ACC112 (cell line): ENCODE results near the gene PLCL1.

Source experiments
- H2AFZ ChIP-seq: fragments of 200-600 bp; sonication (generic); one replicate; pipeline ENCODE4 v1.6.0; 2017; ENCODE audit warnings: antibody characterized with exemption, low read length; ENCODE audit not compliant: unreplicated experiment
- H3K27ac ChIP-seq: fragments of 200-600 bp; sonication (generic); 2 replicates; pipeline ENCODE4 v1.5.1; 2014; ENCODE audit warnings: low read depth, mild to moderate bottlenecking, antibody characterized with exemption, low read length, moderate library complexity
- H3K27me3 ChIP-seq: fragments of 200-600 bp; sonication (generic); 2 replicates; pipeline ENCODE4 v1.6.1; 2014; ENCODE audit warnings: mild to moderate bottlenecking, antibody characterized with exemption, low read length, moderate library complexity, mixed read lengths; ENCODE audit not compliant: insufficient read depth
- H3K36me3 ChIP-seq: fragments of 200-600 bp; sonication (generic); 2 replicates; pipeline ENCODE4 v1.6.1; 2016; ENCODE audit warnings: mild to moderate bottlenecking, antibody characterized with exemption, low read length, moderate library complexity, mixed read lengths; ENCODE audit not compliant: insufficient read depth
- H3K4me1 ChIP-seq: fragments of 200-600 bp; sonication (generic); one replicate; pipeline ENCODE4 v1.6.1; 2016; ENCODE audit warnings: low read length, mixed read lengths; ENCODE audit not compliant: insufficient read depth, unreplicated experiment, control insufficient read depth
- H3K4me3 ChIP-seq: fragments of 200-600 bp; sonication (generic); 2 replicates; pipeline ENCODE4 v1.5.1; 2014; ENCODE audit warnings: mild to moderate bottlenecking, low read depth, low read length
- H3K79me2 ChIP-seq: fragments of 200-600 bp; sonication (generic); one replicate; pipeline ENCODE4 v1.6.0; 2016; ENCODE audit warnings: low read length; ENCODE audit not compliant: control insufficient read depth, unreplicated experiment, insufficient read depth

Gene PLCL1

DNA sequence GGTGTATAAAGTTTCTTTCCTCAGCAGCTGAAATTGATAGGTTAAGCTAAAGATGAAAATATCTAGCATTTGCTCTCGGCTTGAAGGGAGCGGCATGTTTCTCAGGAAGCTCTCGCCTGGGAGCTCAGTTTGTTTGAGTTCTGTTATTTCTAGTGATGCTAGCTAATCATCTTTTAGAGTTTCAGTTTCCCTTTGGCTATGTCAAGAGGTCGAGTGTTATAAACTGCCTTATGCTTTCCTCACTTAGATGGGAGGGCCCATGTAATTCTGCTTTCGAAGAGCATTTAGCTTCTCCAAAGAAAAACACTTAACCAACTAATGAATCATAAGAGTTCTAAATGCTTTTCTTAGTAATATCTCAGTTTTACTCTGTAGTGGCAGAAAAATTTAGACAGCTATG lies 33.6 kb downstream of the PLCL1 start:
- H3K36me3 ChIP-seq: no peaks in the 10 kb centered on the region
- H3K27me3 ChIP-seq: no peaks in the 10 kb centered on the region
- H2AFZ ChIP-seq: peak overlapping the region; percentile 92
- peaks cover 16% of the 10 kb centered on the region for H3K4me1 ChIP-seq
- peak overlapping the region; percentile 73 for H3K4me3 ChIP-seq
- H3K79me2 ChIP-seq: no peaks in the 10 kb centered on the region
- peak overlapping the region; percentile 69 for H3K27ac ChIP-seq

DNA sequence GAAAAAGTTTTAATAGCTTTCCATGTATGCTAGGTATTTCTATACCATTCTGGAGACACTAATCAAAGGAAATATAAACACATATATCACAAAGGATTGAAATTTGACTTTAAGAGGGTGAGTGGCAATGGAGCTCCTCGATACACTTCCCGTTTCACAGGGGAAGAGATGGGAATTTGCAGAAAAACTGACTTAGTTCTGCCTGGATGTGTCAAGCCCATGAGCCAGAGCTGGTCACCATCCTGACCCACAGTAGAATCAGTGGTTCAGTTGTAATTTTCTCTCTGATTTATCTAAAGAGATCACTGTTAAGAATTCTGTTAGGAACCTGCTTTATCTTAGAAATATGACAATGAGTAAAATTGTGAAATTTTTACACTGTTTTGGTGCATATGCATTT lies 34.2 kb downstream of the PLCL1 start:
- Histone ChIP-seq H3K4me1 (peaks cover 16% of the 10 kb centered on the region), H3K79me2 (no peaks in the 10 kb centered on the region), H3K36me3 (no peaks in the 10 kb centered on the region), H3K27ac (peak overlapping the region; percentile 69), H2AFZ (peak overlapping the region; percentile 80), H3K27me3 (no peaks in the 10 kb centered on the region), H3K4me3 (peak overlapping the region; percentile 73)

DNA sequence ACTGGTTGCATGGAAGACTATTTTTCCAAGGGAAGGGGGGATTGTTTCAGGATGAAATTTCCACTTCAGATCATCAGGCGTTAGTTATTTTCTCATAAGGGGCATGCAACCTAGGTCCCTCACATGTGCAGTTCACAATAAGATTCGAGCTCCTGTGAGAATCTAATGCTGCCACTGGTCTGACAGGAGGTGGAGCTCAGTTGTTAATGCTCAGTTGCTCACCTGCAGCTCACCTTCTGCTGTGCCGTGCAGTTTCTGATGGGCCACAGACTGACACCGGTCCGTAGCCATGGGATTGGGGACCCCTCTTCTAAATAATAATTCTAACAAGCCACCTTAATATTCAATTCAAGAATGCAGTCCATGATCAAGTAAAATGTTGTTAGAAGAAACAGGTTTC lies 34.9 kb downstream of the PLCL1 start:
- H3K4me3 ChIP-seq: no peak overlapping the region
- peak overlapping the region; percentile 80 for H2AFZ ChIP-seq
- no peaks in the 10 kb centered on the region for H3K27me3 ChIP-seq
- H3K36me3 ChIP-seq: no peaks in the 10 kb centered on the region
- no peaks in the 10 kb centered on the region for H3K79me2 ChIP-seq
- H3K27ac ChIP-seq: no peak overlapping the region
- peaks cover 16% of the 10 kb centered on the region for H3K4me1 ChIP-seq

DNA sequence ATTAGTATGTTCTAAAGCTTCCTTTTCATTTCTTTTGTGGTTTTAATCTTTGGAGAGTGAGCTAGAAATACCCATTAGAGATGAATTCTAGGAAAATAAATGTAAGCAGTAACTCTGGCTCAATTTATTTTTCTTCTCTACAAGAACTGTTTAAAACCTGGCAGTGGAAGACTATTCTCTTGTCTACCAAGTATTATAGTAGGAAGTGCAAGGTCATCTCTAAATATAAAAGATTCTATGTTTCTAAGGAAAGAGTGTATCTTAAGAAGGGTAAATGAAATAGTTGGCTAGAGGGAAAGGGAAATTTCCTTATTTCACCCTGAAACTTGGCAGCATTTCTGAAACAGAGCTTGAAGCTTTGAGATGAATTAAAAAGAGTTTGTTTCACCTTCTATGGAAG lies 35.5 kb downstream of the PLCL1 start:
- Histone ChIP-seq H3K4me1 (peaks cover 16% of the 10 kb centered on the region), H3K79me2 (no peaks in the 10 kb centered on the region), H2AFZ (no peak overlapping the region), H3K27ac (no peak overlapping the region), H3K27me3 (no peaks in the 10 kb centered on the region), H3K4me3 (no peak overlapping the region), H3K36me3 (no peaks in the 10 kb centered on the region)

DNA sequence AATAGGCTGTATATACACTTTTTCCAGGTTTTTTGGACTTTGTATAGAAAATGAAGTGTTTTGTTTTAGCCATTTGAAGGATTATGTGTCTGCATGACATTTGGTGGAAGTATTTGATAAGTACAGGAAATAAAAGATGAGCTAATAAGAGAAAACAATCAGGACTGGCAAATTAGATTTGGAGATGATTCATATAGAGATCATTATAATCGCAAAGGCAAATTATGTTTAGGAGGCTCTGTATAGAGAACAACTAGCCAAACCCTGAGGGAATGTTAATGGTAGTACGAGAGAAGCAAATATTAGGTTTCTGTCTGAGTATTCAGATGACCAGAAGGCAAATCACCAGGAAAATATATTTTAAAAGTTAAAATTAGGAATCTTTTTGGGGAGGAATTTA lies 41.7 kb downstream of the PLCL1 start:
- Histone ChIP-seq H3K36me3 (no peaks in the 10 kb centered on the region), H3K27ac (no peak overlapping the region), H3K27me3 (no peaks in the 10 kb centered on the region), H3K4me1 (no peaks in the 10 kb centered on the region), H3K79me2 (no peaks in the 10 kb centered on the region), H3K4me3 (no peak overlapping the region), H2AFZ (no peak overlapping the region)

DNA sequence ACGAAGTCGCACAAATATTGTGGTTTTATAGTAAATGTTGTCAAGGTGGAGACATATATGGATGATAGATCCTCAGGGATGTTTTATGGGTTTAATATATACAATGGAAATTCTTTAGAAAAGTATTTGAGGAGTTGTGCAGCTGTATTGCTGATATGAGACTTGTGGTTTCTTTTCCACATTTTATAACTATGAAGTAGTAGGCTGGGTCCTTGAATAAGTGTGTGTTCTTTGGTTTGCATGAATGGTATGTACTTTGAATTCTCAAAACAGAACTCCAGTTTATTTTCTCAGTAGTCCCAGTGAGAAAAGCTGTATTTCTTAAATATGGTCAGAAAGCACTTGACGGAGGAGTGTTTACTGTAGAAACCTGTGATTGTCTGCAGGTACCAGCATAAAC lies 42.4 kb downstream of the PLCL1 start:
- Histone ChIP-seq H3K4me1 (no peaks in the 10 kb centered on the region), H3K36me3 (no peaks in the 10 kb centered on the region), H3K79me2 (no peaks in the 10 kb centered on the region), H3K27me3 (no peaks in the 10 kb centered on the region), H3K4me3 (no peak overlapping the region), H3K27ac (no peak overlapping the region), H2AFZ (no peak overlapping the region)

DNA sequence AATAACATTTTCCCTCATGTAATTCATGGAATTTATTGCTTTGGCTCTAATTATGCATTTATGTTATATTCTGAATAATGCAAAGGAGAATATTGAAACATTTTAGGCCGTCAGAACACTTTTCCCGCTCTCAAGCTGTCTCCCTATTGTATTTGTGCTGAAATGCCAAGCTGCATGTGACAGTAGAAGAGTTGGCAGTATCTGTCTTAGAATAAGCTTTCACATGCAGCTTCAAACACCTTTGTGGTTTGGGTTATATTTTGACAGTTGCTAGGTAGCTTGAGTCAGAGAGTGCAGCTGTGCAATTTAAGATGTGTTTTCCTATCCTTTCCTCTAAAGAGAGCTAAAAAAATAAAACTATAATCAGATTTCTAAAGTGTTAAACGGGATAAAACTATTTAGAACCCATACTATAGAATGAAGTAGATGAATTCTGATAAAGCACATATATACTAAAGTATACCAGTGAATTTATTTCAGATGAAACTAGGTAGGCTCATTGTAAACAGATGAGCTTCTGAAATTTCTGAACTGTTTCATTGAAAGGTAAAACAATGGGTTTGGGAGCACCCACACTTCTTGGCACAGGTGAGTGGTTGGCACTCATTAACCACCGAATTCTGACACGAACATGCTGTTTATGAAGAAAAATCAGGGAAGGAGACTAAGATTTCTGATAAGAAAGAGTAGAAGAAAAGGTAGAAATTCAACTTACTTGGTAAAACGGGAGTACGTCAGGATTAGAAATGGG lies 43.4 kb downstream of the PLCL1 start:
- no peak overlapping the region for H3K4me3 ChIP-seq
- no peaks in the 10 kb centered on the region for H3K4me1 ChIP-seq
- no peaks in the 10 kb centered on the region for H3K27me3 ChIP-seq

DNA sequence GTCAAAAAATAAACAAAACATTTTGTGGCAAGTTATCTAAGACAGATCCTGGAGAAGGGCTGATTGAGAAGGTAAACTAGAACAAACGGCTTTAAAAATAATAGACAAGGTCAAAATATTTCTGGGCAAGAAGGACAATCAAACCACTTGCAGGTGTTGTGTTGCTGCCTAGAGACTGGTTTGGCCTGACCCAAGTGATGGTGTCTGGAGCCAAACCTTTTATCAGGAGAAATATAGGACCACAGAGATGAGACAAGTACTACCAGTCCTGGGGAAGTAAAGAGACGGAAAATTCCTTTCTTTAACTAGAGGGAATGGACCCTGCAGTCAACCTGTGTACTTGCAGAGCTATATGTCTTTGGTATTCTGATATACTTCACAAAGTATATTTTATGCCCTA lies 44.2 kb downstream of the PLCL1 start:
- no peak overlapping the region for H3K27ac ChIP-seq
- H3K4me3 ChIP-seq: no peak overlapping the region
- H3K27me3 ChIP-seq: no peaks in the 10 kb centered on the region
- no peaks in the 10 kb centered on the region for H3K79me2 ChIP-seq
- no peak overlapping the region for H2AFZ ChIP-seq
- H3K4me1 ChIP-seq: no peaks in the 10 kb centered on the region
- H3K36me3 ChIP-seq: no peaks in the 10 kb centered on the region

More for the DNA sequence above, 43.4 kb downstream of the PLCL1 start:
- Histone ChIP-seq H3K79me2 (no peaks in the 10 kb centered on the region), H2AFZ (no peak overlapping the region), H3K27ac (no peak overlapping the region), H3K36me3 (no peaks in the 10 kb centered on the region)

DNA sequence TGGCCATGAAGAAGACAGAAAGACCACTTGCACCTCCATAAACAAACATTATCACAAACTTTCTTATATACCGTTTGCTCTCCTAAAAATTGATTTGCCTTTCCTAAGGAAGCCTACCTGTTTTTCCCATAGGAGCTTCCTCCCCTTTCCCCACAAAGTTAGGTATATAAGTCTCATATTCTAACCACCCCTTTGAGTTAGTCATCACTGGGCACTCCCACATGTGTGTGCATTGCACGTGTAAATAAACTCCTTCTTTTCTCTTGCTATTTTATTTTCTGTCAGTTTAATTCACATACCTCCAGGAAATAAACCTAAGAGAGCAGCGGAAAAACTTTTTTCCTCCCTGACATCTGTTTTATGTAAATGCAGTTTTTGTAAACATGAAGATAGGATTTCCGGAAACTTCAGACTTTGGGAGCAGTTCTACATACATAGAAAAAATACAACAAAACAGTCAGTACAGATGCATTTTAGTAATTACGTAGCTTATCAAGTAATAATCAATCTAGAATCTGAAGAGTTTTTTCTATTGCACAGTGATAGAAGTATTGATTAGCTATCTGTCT lies 46.6 kb downstream of the PLCL1 start:
- no peak overlapping the region for H2AFZ ChIP-seq

DNA sequence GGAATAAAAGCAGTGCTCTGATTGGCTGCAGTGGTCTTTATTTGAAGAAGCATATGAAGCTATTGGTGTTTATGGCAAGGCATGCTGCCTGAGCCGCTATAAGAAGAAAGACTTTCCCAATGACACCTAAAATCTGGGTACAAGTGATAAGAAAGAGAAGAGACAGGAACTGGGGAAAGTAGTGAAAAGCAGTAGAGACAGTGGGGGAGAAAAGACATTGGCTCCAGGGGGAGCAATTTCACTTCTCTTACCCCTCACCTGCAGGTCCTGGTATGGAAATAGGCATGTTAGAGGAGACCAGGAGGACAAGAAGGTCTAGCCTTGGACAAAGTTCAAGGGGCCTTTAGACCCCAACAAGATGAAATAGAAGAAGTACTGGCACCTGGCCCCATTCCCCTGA lies 47.1 kb downstream of the PLCL1 start:
- H3K27me3 ChIP-seq: no peaks in the 10 kb centered on the region
- no peak overlapping the region for H3K27ac ChIP-seq
- no peak overlapping the region for H2AFZ ChIP-seq
- H3K36me3 ChIP-seq: no peaks in the 10 kb centered on the region
- H3K4me3 ChIP-seq: no peak overlapping the region
- H3K79me2 ChIP-seq: no peaks in the 10 kb centered on the region
- H3K4me1 ChIP-seq: no peaks in the 10 kb centered on the region

More for the DNA sequence above, 46.6 kb downstream of the PLCL1 start:
- no peaks in the 10 kb centered on the region for H3K79me2 ChIP-seq
- H3K36me3 ChIP-seq: no peaks in the 10 kb centered on the region
- H3K4me1 ChIP-seq: no peaks in the 10 kb centered on the region
- no peak overlapping the region for H3K27ac ChIP-seq
- H3K27me3 ChIP-seq: no peaks in the 10 kb centered on the region
- no peak overlapping the region for H3K4me3 ChIP-seq

DNA sequence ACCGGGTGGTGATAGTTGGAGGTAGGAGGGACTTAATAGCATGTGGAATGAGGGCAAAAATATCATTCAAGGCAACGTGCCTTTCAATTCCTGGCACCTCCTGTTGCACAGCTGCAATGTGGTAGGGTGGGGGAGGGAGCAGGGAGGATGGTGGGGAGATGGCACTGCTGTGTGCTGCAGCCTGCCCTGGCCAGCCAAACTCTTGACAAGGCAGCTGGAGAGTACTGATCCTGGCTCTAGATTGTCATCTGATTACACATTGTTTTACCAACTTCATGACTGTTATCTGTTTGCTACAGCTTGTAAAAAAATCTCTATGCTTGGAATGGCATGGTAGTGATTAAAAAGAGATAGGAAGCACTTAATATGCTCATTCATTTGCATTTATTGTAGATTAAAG lies 47.7 kb downstream of the PLCL1 start:
- no peak overlapping the region for H2AFZ ChIP-seq

More for the DNA sequence above, 47.7 kb downstream of the PLCL1 start:
- H3K27ac ChIP-seq: no peak overlapping the region
- no peaks in the 10 kb centered on the region for H3K4me1 ChIP-seq
- no peaks in the 10 kb centered on the region for H3K79me2 ChIP-seq
- no peaks in the 10 kb centered on the region for H3K36me3 ChIP-seq
- H3K4me3 ChIP-seq: no peak overlapping the region
- H3K27me3 ChIP-seq: no peaks in the 10 kb centered on the region
